Epidermal melanocyte (primary cell): Measurements from ENCODE around the gene ARG1.
"Not testable (repeated sequence)": the region's sequence is repeated elsewhere in the genome, so short reads cannot be mapped to it uniquely, and the experiment has no call there.

Experiments
- DNase-seq: peaks from one replicate; pipeline ENCODE4 v3.0.0; 2011; ENCODE audit warnings: low spot score; ENCODE audit not compliant: insufficient read length

Gene ARG1

DNA sequence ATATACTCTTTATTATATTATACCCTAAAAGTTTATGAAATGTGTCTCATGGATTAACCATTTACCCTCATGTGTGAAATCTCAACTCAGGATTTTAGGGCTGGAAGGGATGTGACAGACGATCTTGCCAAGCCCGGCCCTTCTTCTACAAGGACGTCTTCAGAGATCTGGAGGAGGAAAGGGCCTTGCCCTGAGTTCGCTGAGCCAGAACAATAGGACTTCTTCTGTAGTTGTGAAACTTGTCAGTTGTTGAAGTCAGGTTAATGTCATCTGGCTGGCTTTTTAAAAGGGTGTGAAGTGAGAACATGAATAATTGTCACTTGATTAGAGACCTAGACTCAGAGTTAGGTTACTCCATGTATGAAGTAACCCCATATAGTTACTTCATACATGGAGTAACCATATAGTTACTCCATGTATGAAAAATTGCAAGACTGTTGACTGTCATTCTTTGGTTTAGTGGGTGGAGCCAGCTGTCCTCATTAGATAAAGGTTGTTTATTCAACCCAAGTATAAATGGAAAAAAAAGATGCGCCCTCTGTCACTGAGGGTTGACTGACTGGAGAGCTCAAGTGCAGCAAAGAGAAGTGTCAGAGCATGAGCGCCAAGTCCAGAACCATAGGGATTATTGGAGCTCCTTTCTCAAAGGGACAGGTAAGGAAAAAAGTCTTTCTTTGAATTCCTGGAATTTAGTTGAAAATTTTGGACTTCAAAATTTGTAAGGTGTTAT is at the start of gene ARG1:
Gene ARG1, plus strand, starts transcription at position 541 of the 730 bp plus-strand sequence. Its CDS starts 57 bp downstream, at position 598.
- DNase-seq: no peak

DNA sequence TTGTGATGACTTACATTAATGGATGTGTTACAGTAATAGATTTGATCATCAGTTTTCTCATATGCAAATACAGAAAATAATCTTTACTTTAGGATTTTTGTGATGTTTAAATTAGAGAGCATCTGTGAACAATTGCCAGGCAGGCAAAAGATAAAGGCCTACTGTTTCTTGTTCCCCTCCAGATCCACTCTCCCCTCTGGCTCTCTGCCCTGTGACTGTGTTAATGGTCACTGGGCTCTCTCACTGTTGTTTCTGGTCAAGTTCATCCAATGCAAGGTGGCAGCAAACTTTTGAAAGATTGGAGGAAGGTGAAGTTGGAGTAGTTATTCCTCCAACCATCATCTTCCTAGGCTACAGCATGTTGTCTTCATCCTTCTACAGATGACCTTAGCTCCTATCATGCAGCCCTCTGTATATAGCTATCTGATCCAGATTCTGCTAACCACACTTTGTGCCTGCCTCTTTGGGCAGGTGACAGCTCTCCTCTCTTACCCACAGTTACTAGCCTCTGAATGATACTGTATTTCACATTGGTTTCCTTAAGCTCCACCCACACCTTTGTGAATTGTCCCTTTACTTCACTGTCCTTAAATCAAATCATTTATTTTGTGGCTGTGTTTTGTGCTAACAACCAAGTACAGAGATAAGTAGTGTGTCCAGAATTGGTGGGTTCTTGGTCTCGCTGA is 48.9 kb upstream of the ARG1 start:
- no peak for DNase-seq

DNA sequence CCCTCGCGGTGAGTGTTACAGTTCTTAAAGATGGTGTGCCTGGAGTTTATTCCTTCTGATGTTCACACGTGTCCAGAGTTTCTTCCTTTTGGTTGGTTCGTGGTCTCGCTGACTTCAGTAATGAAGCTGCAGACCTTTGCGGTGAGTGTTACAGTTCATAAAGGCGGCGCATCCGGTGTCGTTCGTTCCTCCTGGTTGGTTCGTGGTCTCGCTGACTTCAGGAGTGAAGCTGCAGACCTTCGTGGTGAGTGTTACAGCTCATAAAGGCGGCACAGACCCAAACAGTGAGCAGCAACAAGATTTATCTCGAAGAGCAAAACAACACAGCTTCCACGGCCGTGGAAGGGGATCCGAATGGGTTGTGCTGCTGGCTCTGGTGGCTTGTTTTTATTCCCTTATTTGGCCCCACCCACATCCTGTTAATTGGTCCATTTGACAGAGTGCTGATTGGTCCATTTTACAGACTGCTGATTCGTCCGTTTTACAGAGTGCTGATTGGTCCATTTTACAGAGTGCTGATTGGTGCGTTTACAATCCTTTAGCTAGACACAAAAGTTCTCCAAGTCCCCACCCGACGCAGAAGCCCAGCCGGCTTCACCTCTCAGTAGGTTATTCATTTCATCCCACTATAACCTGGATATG is 48.2 kb upstream of the ARG1 start:
- no peak for DNase-seq

DNA sequence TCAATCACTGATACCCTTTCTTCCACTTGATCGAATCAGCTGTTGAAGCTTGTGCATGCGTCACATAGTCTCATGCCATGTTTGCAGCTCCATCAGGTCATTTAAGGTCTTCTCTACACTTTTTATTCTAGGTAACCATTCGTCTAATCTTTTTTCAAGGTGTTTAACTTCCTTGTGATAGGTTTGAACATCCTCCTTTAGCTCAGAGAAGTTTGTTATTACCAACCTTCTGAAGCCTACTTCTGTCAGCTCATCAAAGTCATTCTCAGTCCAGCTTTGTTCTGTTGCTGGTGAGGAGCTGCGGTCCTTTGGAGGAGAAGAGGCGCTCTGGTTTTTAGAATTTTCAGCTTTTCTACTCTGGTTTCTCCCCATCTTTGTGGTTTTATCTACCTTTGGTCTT is 42.1 kb upstream of the ARG1 start:
- DNase-seq: not testable (repeated sequence)

DNA sequence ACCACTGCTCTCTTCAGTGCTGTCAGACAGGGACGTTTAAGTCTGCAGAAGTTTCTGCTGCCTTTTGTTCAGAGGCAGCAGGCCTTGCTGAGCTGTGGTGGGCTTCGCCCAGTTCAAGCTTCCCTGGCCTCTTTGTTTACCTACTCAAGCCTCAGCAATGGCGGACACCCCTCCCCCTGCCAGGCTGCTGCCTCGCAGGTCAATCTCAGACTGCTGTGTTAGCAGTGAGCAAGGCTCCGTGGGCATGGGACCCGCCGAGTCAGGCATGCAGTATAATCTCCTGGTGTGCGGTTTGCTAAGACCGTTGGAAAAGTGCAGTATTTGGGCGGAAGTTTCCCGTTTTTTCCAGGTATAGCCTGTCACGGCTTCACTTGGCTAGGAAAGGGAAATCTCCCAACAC is 41.3 kb upstream of the ARG1 start:
- DNase-seq: not testable (repeated sequence)

DNA sequence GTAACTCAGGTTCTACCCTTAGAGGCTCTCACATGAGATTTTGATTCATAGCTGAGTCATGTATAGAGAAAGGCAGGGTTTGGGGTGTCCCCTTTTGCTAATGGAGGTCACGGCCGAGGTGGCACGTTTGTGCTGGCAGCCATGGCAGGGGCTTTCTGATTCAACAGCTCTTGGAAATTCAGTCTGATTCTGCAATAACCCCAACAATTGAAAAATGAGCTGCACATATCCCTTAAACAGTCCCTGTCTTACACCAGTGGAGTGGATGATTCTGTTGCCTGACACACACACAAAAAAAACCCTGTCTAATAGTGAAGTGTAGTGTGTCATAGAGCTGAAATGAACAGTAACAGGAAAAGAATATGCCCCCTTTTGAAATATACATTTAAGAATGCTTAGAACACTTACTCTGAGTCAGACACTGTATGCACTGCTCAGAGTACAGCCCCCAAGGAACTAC is 40.4 kb upstream of the ARG1 start:
- no peak for DNase-seq

DNA sequence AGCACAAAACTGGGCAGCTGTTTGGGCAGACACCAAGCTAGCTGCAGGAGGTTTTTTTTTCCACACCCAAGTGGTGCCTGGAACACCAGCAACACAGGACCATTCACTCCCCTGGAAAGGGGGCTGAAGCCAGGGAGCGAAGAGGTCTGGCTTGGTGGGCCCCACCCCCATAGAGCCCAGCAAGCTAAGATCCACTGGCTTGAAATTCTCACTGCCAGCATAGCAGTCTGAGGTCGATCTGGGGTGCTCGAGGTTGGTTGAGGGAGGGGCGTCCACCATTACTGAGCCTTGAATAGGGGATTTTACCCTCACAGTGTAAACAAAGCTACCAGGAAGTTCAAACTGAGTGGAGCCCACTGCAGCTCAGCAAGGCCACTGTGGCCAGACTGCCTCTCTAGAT is 34.4 kb upstream of the ARG1 start:
- DNase-seq: not testable (repeated sequence)

DNA sequence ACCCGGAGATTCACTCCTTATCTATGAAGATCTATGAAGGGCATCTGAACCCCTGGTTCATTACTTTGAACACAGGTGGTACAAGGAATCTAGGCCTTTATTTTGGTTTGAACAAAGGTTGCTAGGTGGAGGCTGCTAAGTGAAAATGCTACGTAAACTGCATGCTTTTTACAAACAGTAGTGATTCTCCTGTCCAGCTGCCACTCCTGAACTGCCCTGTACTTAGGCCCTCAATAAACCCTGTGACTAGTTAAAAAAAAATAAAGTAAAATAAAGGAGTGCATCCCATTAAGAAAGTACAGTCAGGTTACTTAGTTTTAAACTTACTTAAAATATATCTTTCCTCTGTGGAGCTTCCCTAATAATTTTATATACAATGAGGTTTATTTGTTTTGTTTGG is 27.7 kb upstream of the ARG1 start:
- no peak for DNase-seq

DNA sequence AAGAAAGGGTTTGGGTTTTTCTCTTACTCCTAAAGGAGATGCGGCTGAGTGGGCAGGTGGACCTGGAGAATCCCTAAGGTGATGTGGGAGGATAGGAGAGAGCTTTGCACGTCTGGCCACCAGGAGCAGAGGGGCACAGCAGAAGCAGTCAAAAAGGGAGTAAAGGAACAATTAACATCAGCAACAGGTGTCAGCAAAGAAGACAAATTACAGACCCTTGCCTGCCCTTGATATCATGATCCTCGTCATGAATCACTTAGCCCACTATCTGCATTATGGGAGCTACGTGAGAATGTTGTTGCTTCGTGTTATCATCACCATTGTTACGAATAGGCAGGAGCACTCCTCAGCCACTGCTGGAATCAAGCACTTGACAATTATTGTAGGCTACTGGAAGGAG is 25.5 kb upstream of the ARG1 start:
- no peak for DNase-seq

DNA sequence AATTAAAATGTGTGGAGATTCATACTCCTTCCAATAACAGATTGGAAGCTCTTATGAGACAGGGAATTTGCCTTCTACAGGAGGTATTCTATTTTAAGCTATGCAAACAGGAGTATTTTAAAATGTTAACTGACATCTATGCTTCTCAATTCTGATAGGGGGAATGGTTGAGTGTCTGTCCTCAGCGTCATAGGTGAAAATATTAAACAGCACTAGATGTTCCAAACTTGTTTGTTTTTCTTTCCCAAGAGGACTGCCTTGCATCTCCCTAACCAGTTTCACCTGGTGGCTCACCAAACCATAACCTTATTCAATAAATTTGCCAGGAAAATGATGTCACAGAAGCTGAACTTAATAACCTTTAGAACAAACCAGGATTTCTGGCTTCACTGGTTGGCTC is 24.6 kb upstream of the ARG1 start:
- no peak for DNase-seq

DNA sequence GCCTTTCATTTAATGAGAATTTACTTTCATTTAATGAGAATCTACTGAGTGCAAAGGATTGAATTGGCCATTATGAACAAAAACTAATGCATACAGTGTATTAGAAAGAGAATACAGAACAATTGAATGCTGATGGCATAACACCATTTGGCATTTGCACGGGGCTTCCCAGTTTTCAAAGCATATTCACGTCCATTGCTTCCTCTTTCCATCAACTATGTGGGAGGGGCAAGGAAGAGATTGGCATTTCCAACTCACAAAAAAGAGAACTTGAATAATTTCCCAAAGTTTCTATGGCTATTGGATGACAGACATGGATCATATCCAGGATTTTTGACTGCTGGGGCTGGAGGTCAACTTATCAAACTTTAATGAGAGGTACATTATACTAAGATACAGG is 23.2 kb upstream of the ARG1 start:
- DNase-seq: no peak

DNA sequence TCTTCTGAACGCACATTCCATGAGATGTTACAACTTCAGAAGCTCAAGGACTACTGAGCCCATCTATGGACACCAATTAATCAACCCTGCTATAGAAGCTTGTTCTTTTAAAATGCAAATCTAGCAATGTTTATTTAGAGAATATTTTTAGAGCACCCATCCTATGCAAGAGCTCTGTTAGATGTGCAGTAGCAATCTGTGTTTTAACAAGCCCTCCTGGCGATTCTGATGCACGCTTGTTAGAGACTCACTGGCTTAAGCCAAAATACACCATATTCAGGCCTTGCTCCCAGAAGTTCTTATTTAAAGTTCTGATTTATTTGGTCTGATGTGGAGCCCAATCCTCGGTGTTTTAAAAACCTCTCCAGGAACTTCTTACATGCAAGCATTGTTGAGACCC is 21.1 kb upstream of the ARG1 start:
- no peak for DNase-seq

DNA sequence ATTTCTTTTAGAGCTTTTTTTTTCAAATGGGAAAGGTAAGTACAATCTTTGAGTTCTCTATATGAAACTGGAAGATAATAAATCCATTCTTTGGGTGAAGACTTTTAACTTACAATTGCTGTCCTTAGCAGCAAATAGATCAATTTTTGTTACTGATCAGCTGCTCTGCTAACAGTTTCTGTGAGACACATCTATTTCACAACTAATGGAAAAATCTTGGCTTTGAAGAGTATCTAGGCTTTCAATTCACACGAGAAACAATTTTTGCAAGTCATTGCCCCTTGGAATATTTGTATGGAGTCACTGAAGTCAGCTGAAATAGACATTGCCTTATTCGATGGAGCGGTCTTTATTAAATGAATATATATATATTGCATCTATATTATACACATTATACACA is 20.5 kb upstream of the ARG1 start:
- no peak for DNase-seq

DNA sequence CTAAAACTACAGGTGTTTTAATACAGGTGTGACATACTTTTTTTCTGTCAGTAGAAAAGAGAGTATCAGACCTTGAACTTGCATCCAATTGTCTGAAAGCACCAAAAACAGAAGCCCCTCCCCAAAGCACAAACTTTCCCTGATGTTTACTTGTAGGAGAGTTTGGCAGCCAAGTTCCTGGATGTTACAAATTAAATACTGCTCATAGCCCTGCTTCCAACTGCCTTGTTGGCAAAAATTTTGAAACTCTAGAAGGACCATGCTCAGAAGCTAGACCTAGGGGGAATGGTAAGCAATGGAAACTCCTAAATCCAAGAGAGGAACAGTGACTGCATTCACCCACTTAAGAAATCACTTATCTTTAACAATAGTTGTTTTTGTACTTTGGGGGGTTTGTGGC is 17.0 kb upstream of the ARG1 start:
- no peak for DNase-seq

DNA sequence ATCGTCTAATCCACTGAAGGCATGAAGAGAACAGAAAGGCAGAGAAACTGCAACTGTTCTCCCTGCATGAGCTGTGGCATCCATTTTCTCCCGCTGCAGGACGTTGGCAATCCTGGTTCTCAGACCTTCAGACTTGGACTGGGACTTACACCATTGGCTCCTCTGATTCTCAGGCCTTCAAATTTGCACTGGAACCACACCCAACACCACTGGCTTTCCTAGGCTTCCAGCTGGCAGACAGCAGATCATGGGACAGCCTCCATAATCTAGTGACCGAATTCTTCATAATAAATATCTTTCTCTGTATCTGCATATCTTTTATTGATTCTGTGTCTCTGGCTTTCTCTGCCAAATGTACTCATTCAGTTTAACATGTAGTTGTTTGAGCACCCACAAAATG is 14.1 kb upstream of the ARG1 start:
- no peak for DNase-seq

DNA sequence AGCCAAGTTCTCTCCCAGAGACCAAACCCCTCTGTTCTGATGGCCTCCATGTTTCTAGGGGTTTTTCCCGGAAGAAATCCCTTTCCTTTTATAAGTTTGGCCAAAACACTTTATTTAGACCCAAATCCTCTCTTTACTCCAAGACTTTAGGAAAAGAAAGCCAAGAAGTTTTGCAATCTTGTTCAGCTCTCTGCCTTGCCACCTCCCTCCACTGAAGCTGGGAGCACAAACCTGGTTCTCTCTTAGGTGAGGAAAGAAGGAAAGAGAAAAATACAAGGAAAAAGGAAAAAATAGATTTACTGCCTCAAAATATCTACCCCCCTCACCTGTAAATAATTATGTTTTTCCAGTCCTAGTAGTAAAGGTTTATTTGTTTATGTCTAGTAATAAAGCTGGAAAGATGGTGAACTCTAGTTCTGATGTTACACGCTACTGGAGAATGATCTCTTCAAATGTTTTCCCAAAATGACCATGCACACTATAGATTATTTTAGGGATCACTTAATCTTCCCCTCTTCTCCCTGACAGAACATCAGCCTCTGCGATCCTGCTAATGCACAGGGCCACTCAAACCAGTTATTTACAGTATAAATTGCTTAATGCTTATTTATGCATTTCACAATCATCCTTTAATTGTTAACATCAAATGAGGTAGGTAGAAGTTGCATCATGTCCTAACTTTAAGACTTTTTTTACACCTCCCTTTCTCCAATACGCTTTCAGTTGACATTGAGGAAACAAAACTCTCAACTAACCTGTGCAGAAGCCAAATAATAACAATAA is 10.9 kb upstream of the ARG1 start:
- DNase-seq: no peak

DNA sequence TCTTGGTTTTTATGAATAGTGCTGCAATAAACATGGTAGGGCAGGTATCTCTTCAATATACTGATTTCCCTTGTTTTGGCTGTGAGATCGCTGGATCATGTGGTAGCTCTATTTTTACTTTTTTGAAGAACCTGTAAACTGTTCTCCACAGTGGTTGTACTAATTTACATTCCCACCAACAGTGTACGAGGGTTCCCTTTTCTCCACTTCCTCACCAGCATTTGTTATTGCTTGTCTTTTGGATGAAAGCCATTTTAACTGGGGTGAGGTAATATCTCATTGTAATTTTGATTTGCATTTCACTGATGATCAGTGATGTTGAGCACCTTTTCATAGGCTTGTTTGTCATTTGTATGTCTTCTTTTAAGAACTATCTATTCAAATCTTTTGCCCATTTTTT is 8.0 kb upstream of the ARG1 start:
- DNase-seq: no peak

DNA sequence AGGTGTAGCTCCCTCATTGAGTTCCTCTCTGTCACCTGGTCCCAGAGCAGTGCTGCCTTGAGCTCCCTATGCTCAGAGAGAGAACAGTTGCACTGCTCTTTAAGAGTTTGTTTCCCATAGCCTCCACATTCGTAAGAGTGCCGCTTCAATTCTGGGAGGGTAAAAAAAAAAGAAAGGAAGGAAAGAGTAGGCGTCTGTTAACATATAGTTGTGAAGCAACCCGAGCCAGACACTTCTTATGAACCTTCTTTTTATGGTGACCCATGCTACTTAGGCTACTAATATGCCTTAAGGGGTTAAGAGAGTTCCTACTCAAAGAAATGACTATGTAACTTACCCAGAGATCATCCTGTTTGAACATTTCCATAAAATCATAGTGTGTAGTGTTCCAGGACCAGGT is 4.3 kb upstream of the ARG1 start:
- no peak for DNase-seq

DNA sequence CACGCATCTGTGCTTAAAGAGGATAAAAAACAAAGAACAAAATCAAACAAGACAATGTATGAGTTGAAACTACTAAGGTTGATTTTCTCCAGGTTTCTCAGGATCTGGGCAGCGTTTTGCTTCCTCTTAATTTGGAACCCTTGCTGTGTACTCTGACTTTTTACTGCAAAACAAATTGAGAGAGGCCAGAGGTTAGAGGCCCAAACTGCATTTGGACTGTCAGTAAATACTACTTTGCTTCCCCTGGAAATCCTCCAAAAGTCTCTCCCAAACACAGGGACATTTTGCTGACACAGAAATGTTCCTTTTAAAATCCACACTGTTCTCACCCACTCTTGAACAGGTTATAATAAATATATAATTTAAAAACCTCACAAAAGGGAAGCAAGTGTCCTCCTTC is 1.1 kb downstream of the ARG1 start:
- DNase-seq: no peak

DNA sequence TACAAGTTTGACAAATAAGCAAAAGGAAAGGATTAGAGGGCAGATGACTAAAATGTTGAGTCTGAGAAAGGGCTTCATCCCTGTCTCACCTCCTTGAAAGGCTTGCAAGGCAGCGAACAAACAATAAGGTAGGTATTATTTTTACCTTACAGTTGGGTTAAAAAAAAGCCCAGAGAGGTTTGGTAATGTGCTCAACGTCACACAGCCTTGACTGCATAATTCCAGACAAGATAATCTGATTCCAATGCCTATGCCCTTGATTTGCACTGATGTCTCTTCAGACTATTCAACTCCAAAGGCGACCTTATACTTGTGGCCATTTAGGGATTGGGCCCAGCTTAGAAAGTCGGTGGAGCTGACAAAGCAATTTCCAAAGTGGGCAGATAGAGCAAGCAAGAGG is 1.7 kb downstream of the ARG1 start:
- no peak for DNase-seq

DNA sequence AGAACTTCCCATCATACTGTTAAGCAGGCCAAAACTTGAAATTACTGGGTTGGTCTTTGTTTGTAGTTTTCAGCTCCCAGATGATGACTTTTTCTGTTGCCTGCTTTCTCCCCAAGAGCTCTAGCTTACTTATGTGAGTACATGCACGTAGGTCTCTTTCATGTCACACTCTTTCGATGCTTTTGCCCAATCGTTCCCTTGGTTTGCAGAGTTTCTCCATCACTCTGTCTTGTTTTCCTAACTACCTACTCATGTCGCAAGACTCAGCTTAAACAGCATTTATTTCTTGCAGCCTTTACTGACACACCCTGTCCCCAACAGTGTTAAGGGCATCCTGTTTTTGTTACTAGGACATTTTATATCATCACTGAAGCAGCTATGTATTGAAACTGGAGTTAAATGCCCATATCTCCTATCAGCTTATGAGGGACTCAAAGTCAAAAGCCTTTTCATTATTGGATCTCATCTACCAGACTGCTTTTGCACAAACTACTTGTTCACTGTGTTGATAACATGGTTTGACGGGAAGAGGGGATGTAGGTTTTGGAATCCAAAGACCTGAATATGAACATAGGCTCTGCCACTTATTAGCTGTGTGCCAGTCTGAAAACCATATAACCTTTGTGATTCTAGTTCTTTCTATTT is 2.9 kb downstream of the ARG1 start:
- no peak for DNase-seq
